Measurements from ENCODE around the gene SPATA9. TPM values are rescaled to one million over a fixed set of nuclear protein-coding genes. Genes with fewer than 3 reads are reported as not detected.
"Not testable (repeated sequence)": the region's sequence is repeated elsewhere in the genome, so short reads cannot be mapped to it uniquely, and the experiment has no call there.

SPATA9 gene
- polyA plus RNA-seq, 1 donor from 2014 or later = not detected

DNA sequence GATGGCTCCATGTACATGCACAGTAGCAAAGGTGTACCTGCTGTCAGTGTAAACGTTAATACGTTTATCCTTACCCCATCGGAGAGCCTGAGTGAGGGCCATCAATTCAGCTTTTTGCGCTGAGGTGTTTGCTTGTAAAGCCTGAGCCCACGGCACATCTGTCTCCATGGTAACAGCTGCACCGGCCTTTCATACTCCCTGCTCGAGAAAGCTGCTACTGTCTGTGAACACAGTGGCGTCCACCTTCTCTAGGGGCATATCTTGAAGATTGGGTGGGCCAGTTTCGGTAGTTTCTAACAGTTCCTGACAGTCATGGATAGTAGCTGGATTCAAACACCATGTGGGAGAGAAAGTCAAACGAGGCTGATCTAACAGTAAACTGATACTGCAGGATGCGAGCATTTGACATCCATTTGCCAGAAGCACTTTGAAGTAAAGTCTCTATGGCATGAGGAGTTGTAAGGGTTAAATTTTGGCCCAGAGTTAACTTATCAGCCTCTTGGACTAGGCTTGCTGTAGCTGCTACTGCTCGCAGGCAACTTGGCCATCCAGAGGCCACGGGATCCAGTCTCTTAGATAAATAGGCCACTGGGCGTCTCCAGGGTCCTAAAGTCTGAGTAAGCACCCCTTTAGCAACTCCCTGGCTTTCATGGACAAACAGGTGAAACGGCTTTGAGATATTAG lies 27.3 kb upstream of the SPATA9 start:
- peaks cover 0 to 1% (median 0%) of the 10 kb centered on the region in 3 donors for H3K4me1 Mint-ChIP-seq
- H3K9me3 Mint-ChIP-seq = peaks cover 0 to 2% (median 0%) of the 10 kb centered on the region in 3 donors
- H3K36me3 Mint-ChIP-seq = peaks cover 6% of the 10 kb centered on the region
- H3K27ac Mint-ChIP-seq = no peak overlapping the region
- no peak overlapping the region for H3K4me3 Mint-ChIP-seq
- peaks cover 3% of the 10 kb centered on the region for H3K27me3 Mint-ChIP-seq

DNA sequence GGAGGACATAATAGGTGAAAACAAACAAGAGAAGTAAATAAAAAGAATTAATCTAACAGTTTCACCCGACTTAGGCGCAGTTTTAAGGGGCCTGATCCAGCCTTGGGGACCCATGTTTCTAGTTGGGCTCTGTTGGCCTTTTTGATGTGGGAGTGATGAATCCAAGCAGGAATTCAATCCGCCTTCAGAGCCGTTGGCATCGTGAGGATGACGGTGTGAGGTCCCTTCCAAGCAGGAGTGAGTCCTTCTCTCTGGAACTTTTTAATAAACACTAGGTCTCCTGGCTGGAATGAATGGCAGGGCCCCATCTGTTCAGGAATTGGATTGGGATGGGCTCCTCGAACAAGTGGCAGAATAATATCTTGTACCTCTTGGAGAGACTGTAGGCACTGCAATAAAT lies 26.1 kb upstream of the SPATA9 start:
- peaks cover 0 to 1% (median 0%) of the 10 kb centered on the region in 3 donors for H3K4me1 Mint-ChIP-seq
- no peak overlapping the region for H3K27ac Mint-ChIP-seq
- peaks cover 0 to 2% (median 0%) of the 10 kb centered on the region in 3 donors for H3K9me3 Mint-ChIP-seq
- H3K36me3 Mint-ChIP-seq = peaks cover 3% of the 10 kb centered on the region
- H3K27me3 Mint-ChIP-seq = peaks cover 3% of the 10 kb centered on the region
- H3K4me3 Mint-ChIP-seq = no peak overlapping the region

DNA sequence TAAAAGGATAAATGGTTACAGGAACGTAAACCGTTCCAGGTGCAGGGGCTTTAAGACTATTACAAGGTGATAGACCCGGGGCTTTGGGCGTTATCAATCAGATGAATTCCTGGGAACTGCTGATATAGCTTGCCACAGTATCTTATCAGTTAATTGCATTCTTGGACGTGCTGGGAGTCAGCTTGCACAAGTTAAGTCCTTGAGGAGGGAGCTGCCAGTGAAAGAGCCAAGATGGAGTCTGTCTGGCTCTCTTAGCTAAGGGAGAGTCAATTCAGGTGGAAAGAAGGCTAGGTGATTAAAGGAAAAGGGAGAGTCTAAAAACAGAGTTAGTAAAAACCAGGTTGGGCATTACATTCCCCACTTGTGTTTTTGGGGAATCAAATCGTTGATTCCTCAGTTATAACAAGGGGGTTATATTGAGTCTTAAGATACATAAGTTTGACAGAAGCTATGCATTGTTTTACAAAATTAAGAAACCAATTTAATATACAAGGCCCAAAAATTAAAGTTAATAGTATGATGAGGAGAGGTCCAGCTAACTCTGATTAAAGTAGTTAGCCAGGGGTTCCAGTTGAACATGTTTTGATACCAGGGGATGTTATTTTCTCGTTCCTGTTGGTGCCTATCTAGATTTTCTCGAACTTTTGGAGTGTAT lies 24.9 kb upstream of the SPATA9 start:
- not testable (repeated sequence) for H3K4me3 Mint-ChIP-seq, H3K9me3 Mint-ChIP-seq, H3K36me3 Mint-ChIP-seq, H3K4me1 Mint-ChIP-seq, H3K27me3 Mint-ChIP-seq, H3K27ac Mint-ChIP-seq

DNA sequence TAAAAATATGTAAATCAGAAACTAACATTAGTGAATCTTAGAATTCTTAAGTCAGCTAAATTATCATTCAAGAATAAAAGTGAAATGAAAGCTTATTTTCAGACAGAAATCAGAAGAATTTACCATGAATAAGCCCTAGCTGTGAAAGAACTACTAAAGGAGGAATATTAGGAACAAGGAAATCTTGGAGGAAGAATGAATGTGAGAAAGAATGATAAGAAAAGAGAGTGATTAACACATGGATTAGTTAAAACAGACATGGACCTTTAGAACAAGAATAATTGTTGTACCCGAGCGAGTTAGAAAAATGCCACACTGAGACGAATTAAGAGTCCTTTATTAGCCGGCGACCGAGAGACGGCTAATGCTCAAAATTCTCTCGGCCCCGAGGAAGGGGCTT lies 24.3 kb upstream of the SPATA9 start:
- Mint-ChIP-seq H3K27ac (no peak overlapping the region), H3K4me3 (no peak overlapping the region), H3K27me3 (no peaks in the 10 kb centered on the region), H3K4me1 (peaks cover 0 to 1% (median 0%) of the 10 kb centered on the region in 3 donors), H3K36me3 (peaks cover 3% of the 10 kb centered on the region), H3K9me3 (peaks cover 0 to 2% (median 0%) of the 10 kb centered on the region in 3 donors)

DNA sequence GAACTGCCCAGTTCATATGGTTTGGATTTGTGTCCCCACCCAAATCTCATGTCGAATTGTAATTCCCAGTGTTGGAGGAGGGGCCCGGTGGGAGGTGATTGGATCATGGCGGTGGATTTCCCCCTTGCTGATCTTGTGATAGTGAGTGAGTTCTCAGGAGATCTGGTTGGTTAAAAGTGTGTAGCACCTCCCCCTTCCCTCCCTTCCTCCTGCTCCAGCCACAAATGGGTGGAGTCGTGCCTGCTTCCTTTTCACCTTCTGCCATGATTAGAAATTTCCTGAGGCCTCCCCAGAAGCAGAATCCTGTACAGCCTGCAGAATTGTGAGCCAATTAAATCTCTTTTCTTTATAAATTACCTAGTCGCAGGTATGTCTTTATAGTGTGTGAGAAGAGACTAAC lies 23.4 kb upstream of the SPATA9 start:
- H3K4me1 Mint-ChIP-seq, H3K36me3 Mint-ChIP-seq, H3K27me3 Mint-ChIP-seq: not testable (repeated sequence)

DNA sequence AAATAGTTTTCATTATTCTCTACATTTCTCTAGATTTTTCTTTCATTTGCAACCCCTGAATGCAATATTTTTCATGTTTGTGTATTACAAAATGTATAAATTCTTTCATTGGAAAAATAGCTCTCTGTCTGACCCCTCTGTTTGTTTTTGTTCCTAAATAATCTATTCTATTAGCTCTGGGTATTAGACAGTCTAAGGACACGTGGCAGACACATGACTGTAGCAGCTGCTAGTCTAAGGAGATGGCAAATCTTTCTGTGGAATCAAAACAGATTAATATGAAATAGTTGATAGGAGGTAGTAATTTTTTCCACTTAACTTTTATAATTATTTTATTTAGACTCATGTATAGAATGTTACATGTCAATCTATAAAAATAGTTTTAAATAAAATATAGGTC lies 21.4 kb upstream of the SPATA9 start:
- H3K4me3 Mint-ChIP-seq = no peak overlapping the region
- H3K36me3 Mint-ChIP-seq = no peaks in the 10 kb centered on the region
- H3K27ac Mint-ChIP-seq = no peak overlapping the region
- H3K4me1 Mint-ChIP-seq = peaks cover 0 to 4% (median 1%) of the 10 kb centered on the region in 3 donors
- no peaks in the 10 kb centered on the region for H3K27me3 Mint-ChIP-seq
- H3K9me3 Mint-ChIP-seq = peaks cover 0 to 3% (median 0%) of the 10 kb centered on the region in 3 donors

More for the DNA sequence above, 23.4 kb upstream of the SPATA9 start:
- H3K4me3 Mint-ChIP-seq, H3K27ac Mint-ChIP-seq, H3K9me3 Mint-ChIP-seq: not testable (repeated sequence)

DNA sequence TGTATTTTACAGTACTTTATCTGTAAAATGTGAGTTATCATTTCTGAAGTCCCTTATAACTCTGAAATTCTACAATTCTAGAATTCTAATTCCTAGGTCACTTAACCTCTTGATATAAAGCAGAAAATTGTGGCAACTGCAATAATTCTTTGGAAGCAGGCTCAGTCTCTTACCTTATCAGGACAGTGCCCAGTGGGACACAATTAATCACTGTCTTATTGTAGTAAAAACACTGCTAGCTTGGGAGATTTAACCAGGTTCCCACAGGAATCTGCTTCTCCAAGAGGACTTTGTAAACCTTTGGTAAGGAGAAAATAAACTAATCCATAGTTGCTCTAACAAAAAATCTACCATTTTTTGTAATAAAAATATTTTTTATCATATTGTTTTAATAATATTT lies 18.3 kb upstream of the SPATA9 start:
- Mint-ChIP-seq H3K4me1 (peaks cover 0 to 4% (median 0%) of the 10 kb centered on the region in 3 donors), H3K27me3 (peaks cover 8% of the 10 kb centered on the region), H3K9me3 (peaks cover 0 to 1% (median 0%) of the 10 kb centered on the region in 3 donors), H3K27ac (no peak overlapping the region), H3K36me3 (no peaks in the 10 kb centered on the region), H3K4me3 (no peak overlapping the region)

DNA sequence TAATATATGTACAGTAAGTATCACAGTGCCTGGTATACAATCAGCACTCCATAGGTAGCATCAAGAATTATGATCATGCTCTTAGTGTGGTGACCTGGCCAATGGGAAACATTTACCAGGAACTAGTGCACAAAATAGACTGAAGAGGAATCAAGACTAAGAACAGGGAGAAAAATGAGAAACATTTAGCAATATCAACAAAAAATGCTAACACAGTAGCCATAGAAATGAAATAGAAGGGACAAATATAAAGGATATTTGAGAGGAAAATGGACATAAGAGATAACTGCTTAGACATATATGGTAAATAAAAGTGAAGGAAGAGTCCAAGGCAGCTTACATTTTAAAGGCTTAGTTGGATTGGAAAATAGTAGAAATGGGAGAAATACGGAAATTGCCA lies 16.5 kb upstream of the SPATA9 start:
- peaks cover 11% of the 10 kb centered on the region for H3K27me3 Mint-ChIP-seq
- H3K27ac Mint-ChIP-seq = no peak overlapping the region
- no peaks in the 10 kb centered on the region for H3K36me3 Mint-ChIP-seq

DNA sequence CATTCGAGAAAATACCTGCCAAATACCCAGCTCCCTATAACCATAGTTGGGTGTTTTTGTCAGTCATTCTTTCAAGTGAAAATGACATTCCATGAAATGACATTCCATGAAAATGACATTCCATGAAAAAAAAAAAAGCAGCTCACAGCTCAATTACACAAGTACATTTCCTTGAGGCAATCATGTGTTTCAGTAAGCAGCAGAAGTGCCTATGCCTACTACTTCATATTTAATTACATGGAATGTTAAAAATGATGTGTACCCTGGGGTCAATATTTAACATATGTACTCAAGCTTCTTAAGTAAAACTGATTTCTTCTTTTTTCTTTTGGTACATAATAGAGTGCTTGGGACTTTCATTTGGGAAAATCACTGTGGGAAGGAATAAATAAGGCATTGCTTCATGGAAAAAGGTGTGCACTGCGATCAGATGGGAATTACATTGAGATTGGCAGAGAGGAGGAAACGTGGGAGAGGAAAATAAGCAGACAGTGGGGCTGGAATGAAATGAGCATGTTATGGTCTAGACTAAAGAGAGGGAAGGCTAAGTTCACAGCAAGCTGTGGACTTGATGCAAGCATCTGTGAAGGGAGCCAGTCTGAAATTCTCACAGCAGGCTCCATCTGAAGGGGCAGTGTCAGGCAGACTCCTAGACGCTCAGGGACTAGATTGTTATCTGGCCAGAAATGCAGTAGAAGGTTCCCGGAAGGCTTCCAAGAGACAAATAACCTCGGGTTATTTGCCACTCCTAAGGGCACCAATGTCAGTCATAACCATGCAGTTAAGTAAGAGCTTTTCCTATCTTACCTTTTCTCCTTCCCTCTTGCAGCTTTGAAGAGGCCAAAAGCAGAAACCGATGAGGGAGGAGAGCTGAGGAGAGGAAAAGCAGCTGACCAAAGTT lies 15.2 kb upstream of the SPATA9 start:
- peaks cover 0 to 1% (median 0%) of the 10 kb centered on the region in 3 donors for H3K9me3 Mint-ChIP-seq
- no peak overlapping the region for H3K4me3 Mint-ChIP-seq
- H3K4me1 Mint-ChIP-seq = peaks cover 0 to 4% (median 0%) of the 10 kb centered on the region in 3 donors
- H3K27me3 Mint-ChIP-seq = peaks cover 11% of the 10 kb centered on the region
- no peak overlapping the region for H3K27ac Mint-ChIP-seq
- H3K36me3 Mint-ChIP-seq = no peaks in the 10 kb centered on the region

More for the DNA sequence above, 16.5 kb upstream of the SPATA9 start:
- Mint-ChIP-seq H3K4me3 (no peak overlapping the region), H3K9me3 (peaks cover 0 to 1% (median 0%) of the 10 kb centered on the region in 3 donors), H3K4me1 (peaks cover 0 to 4% (median 0%) of the 10 kb centered on the region in 3 donors)

DNA sequence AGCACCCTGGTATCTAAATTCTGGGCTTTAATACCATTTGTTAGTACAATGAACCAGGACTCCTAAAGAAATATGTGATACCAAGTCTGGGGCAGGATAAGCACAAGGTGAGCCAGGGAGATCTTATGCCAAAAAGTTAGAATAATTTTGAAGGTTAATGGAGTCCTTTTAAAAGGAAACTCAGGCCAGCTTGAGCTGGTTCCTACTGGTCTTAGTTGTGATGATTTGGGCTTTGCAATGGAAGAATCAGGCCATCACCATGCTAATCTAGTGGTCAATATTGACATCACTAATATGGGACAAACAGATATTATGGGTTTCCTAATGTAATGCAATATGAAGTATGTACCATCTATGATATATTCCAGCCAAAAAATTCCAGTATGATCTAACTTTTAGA lies 7.5 kb upstream of the SPATA9 start:
- H3K36me3 Mint-ChIP-seq = no peaks in the 10 kb centered on the region
- H3K9me3 Mint-ChIP-seq = peaks cover 0 to 2% (median 0%) of the 10 kb centered on the region in 3 donors
- no peak overlapping the region for H3K4me3 Mint-ChIP-seq
- no peak overlapping the region for H3K27ac Mint-ChIP-seq
- H3K4me1 Mint-ChIP-seq = no peaks in the 10 kb centered on the region
- H3K27me3 Mint-ChIP-seq = peaks cover 5% of the 10 kb centered on the region

DNA sequence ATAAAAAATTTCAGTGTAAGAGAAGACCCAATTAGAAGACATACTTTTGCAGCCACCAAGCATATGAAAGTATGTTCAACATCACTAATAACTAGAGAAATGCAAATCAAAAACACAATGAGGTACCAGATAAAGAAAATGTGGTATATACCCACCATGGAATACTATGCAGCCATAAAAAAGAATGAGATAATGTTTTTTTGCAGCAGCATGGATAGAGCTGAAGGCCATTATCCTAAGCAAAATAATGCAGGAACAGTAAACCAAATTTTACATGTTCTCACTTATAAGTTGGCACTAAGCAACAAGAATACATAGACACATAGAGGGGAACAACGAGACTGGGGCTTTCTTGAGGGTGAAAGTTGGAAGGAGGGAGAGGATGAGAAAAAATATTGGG lies 6.9 kb upstream of the SPATA9 start:
- H3K9me3 Mint-ChIP-seq = peaks cover 0 to 2% (median 0%) of the 10 kb centered on the region in 3 donors
- no peaks in the 10 kb centered on the region for H3K4me1 Mint-ChIP-seq
- no peaks in the 10 kb centered on the region for H3K36me3 Mint-ChIP-seq
- peaks cover 3% of the 10 kb centered on the region for H3K27me3 Mint-ChIP-seq
- H3K4me3 Mint-ChIP-seq = no peak overlapping the region
- no peak overlapping the region for H3K27ac Mint-ChIP-seq

DNA sequence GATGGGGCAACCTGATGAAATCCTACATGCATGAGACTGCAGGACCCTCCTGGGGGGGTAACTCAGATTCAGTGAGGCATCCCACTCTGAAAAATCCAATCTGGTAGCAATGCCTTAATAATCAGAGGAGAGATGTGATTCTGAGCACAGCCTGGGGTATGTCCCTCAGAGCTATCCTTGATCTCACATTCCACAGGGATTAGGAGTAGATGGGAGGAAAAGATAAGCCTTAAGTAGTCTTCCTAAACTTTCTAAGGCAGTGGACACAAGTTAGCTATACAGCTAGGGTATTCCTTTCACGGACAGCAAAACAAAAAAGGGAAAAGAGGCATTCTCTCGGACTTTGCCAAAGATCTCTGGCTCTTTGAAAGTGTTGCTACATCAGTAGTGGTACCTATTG lies 3.9 kb upstream of the SPATA9 start:
- H3K27me3 Mint-ChIP-seq = peaks cover 11% of the 10 kb centered on the region
- no peaks in the 10 kb centered on the region for H3K36me3 Mint-ChIP-seq
- H3K9me3 Mint-ChIP-seq = peaks cover 0 to 2% (median 0%) of the 10 kb centered on the region in 3 donors
- H3K4me1 Mint-ChIP-seq = no peaks in the 10 kb centered on the region
- no peak overlapping the region for H3K4me3 Mint-ChIP-seq
- no peak overlapping the region for H3K27ac Mint-ChIP-seq

DNA sequence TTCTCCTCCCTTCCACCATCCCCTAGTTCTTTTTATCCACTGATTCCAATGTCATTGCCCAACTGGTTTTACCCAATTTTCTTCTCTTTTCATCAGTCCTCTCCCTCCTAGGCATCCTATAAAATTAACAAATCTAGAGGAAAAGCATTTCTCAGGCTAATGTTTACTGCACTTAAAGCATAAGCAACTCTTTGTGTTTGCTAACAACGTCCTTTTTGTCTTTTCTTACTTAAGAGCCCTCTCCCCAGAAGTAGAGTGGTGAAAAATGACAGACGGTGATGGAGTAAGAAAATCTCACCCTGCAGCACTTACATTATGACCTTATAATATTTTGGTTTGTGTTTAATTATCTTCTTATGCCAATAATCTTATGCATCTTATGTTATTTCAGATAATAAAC lies 1.6 kb upstream of the SPATA9 start:
- no peaks in the 10 kb centered on the region for H3K4me1 Mint-ChIP-seq
- H3K9me3 Mint-ChIP-seq = no peaks in the 10 kb centered on the region
- H3K27me3 Mint-ChIP-seq = peaks cover 13% of the 10 kb centered on the region
- H3K4me3 Mint-ChIP-seq = no peak overlapping the region
- H3K27ac Mint-ChIP-seq = no peak overlapping the region
- no peaks in the 10 kb centered on the region for H3K36me3 Mint-ChIP-seq

DNA sequence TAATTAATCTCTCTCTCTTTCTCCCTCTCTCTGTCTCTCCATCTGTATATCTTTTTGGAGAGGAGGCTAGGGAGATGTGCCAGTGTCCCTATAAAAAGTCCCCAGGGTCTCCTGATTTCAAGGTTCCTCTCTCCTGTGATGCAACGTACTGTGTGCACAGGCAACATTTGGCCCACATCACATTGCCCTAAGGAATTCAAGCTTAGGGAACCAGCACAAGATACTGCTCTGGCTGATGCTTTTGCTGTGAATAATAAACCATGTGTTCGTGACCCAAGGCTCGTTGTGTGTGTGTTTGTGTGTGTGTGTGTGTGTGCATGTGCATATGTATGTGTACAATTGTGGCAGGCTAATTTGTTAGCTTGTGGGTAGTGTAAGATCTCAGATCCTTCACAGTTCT lies 9.7 kb downstream of the SPATA9 start:
- no peak overlapping the region for H3K27ac Mint-ChIP-seq
- no peaks in the 10 kb centered on the region for H3K9me3 Mint-ChIP-seq
- H3K4me3 Mint-ChIP-seq = no peak overlapping the region
- H3K36me3 Mint-ChIP-seq = no peaks in the 10 kb centered on the region
- H3K27me3 Mint-ChIP-seq = no peaks in the 10 kb centered on the region
- H3K4me1 Mint-ChIP-seq = no peaks in the 10 kb centered on the region

DNA sequence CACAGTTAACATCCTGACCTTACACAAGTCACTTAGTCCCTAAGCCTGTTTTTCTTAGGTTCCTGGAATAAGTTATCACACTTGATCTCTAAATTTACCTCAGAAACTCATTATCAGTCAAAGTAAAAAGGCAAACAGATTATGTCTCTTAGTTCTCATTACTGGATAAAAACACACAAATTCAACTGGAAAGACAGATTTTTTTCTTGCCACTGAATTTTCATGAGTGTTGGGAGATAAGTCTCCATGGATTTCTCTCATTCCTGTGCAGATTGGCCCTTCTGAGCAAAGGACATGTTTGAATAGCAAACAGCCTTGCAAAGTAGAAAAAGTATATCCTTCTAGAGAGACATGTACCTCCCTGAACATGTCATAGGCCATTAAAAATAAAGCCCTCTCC lies 10.2 kb downstream of the SPATA9 start:
- no peaks in the 10 kb centered on the region for H3K36me3 Mint-ChIP-seq
- H3K9me3 Mint-ChIP-seq = peaks cover 0 to 1% (median 0%) of the 10 kb centered on the region in 3 donors
- no peak overlapping the region for H3K4me3 Mint-ChIP-seq
- no peaks in the 10 kb centered on the region for H3K27me3 Mint-ChIP-seq
- no peaks in the 10 kb centered on the region for H3K4me1 Mint-ChIP-seq
- no peak overlapping the region for H3K27ac Mint-ChIP-seq

Measured in IgD-negative memory B cell (primary cell).